ENCODE data around the gene NKX1-2.

DNA sequence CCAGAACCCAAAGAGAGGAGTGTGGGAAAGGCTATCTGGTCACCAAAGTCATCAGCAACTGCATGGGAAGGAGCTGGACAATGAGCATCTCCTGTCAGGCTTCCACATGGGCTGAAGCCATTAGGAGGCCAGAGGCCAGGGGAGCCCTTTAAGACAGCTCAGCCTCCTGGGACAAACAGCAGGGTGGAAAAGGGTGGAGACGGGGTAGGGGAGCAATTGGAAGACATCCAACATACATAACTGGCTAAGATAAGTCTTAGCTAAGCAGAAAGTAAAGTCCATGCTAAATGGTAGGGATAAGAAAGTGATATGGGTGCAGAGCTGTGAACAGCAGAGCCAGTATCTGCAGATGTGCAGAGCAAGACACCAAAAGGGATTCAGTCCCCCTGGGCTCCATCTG lies 29.6 kb downstream of the NKX1-2 start:
- TF ChIP-seq, protein P1, sequence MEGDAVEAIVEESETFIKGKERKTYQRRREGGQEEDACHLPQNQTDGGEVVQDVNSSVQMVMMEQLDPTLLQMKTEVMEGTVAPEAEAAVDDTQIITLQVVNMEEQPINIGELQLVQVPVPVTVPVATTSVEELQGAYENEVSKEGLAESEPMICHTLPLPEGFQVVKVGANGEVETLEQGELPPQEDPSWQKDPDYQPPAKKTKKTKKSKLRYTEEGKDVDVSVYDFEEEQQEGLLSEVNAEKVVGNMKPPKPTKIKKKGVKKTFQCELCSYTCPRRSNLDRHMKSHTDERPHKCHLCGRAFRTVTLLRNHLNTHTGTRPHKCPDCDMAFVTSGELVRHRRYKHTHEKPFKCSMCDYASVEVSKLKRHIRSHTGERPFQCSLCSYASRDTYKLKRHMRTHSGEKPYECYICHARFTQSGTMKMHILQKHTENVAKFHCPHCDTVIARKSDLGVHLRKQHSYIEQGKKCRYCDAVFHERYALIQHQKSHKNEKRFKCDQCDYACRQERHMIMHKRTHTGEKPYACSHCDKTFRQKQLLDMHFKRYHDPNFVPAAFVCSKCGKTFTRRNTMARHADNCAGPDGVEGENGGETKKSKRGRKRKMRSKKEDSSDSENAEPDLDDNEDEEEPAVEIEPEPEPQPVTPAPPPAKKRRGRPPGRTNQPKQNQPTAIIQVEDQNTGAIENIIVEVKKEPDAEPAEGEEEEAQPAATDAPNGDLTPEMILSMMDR (IDR thresholded peaks at IDR 0.05) = no peak
- TF ChIP-seq POLR2A (IDR thresholded peaks at IDR 0.05) = no peak

Measured in transverse colon (tissue), 3 donors.